Thyroid gland (tissue), 4 donors: Measurements from ENCODE around the gene REXO4.

ENCODE experiments used
- CTCF ChIP-seq, 6 experiments: fragments of 200-600 bp in 3 of 6; fragments of 450-650 bp in 3 of 6; sonication (generic) in 3 of 6; IDR thresholded peaks; one replicate each; pipeline ENCODE4 v1.5.1; 2016 to 2019; ENCODE audit warnings: antibody characterized with exemption in 6 of 6, mild to moderate bottlenecking in 2 of 6, inconsistent platforms in 1 of 6, moderate library complexity in 1 of 6
- POLR2A ChIP-seq, 2 donors: fragments of 450-650 bp; IDR thresholded peaks; one replicate each; pipeline ENCODE4 v1.6.1; 2017; ENCODE audit warnings: antibody characterized with exemption in 2 of 2, mild to moderate bottlenecking in 2 of 2, moderate library complexity in 1 of 2

GRCh38 chr9:133361507-133362092, 56.2 kb downstream of the REXO4 start:
- TF ChIP-seq CTCF (IDR thresholded peaks at IDR 0.05) (no peak), POLR2A (IDR thresholded peaks at IDR 0.05) (no peak)
